Smooth muscle cell (in vitro differentiated cells): ENCODE measurements around the gene SERGEF. TPM values are rescaled to one million over a fixed set of nuclear protein-coding genes. Genes with fewer than 3 reads are reported as not detected.

ENCODE experiments used
- DNase-seq: peaks from one replicate; lab custom pipeline; 2025; ENCODE audit not compliant: unreplicated experiment; lab: John Stamatoyannopoulos, UW
- H2AFZ ChIP-seq: fragments of 200-600 bp; sonication (generic); 2 replicates; pipeline ENCODE4 v1.6.0; 2016; ENCODE audit warnings: antibody characterized with exemption, low read depth, mild to moderate bottlenecking
- H3F3A ChIP-seq: fragments of 200-600 bp; sonication (generic); 2 replicates; pipeline ENCODE4 v1.6.0; 2017; ENCODE audit warnings: antibody characterized with exemption, low read depth
- H3K27ac ChIP-seq: fragments of 200-600 bp; sonication (generic); 2 replicates; pipeline ENCODE4 v1.5.1; 2016; ENCODE audit warnings: low read depth, mild to moderate bottlenecking
- H3K27me3 ChIP-seq: fragments of 200-600 bp; sonication (generic); 2 replicates; pipeline ENCODE4 v1.6.1; 2016; ENCODE audit warnings: low read depth, mild to moderate bottlenecking
- H3K36me3 ChIP-seq: fragments of 200-600 bp; sonication (generic); 2 replicates; pipeline ENCODE4 v1.5.1; 2016; ENCODE audit warnings: low read depth
- H3K4me1 ChIP-seq: fragments of 200-600 bp; sonication (generic); 2 replicates; pipeline ENCODE4 v1.5.1; 2016; ENCODE audit warnings: low read depth
- H3K4me2 ChIP-seq: fragments of 200-600 bp; sonication (generic); 2 replicates; pipeline ENCODE4 v1.6.0; 2016; ENCODE audit warnings: mild to moderate bottlenecking
- H3K4me3 ChIP-seq: fragments of 200-600 bp; sonication (generic); 2 replicates; pipeline ENCODE4 v1.5.1; 2016; ENCODE audit warnings: mild to moderate bottlenecking
- H3K79me2 ChIP-seq: fragments of 200-600 bp; sonication (generic); 2 replicates; pipeline ENCODE4 v1.6.0; 2016; ENCODE audit warnings: low read depth, mild to moderate bottlenecking
- H3K9ac ChIP-seq: fragments of 200-600 bp; sonication (generic); 2 replicates; pipeline ENCODE4 v1.6.0; 2016; ENCODE audit warnings: low read depth
- H3K9me3 ChIP-seq: fragments of 200-600 bp; sonication (generic); replicated peaks from 2 replicates; pipeline ENCODE4 v1.5.1; 2016; ENCODE audit warnings: low read depth
- H4K20me1 ChIP-seq: fragments of 200-600 bp; sonication (generic); 2 replicates; pipeline ENCODE4 v1.6.0; 2016; ENCODE audit warnings: low read depth
- CTCF ChIP-seq: fragments of 200-600 bp; sonication (generic); IDR thresholded peaks from 2 replicates; pipeline ENCODE4 v1.5.1; 2017; ENCODE audit warnings: borderline replicate concordance, mild to moderate bottlenecking, antibody characterized with exemption; ENCODE audit not compliant: insufficient read depth, poor library complexity, severe bottlenecking
- WGBS: methylation state at CpG from one replicate; pipeline ENCODE4 v1.1.7; 2016; ENCODE audit warnings: low lambda C conversion rate; 5-methylcytosine and 5-hydroxymethylcytosine counted together
- polyA plus RNA-seq: library from polyadenylated mRNA; unstranded; fragments of >200 nt; fragmentation: Nextera tagmentation; extraction: Ambion mirVana; gene quantifications from 2 replicates; pipeline ENCODE4 v1.2.1, GENCODE V29; 2016
- total RNA-seq: library from RNA; depleted of rRNA; stranded (reverse); fragments of >200 nt; gene quantifications from 2 replicates; pipeline ENCODE4 v1.2.3, GENCODE V29; 2014

SERGEF gene
- total and polyA plus RNA-seq, 2 experiments from 2014 or later, result 4.9 to 7.4 TPM

DNA sequence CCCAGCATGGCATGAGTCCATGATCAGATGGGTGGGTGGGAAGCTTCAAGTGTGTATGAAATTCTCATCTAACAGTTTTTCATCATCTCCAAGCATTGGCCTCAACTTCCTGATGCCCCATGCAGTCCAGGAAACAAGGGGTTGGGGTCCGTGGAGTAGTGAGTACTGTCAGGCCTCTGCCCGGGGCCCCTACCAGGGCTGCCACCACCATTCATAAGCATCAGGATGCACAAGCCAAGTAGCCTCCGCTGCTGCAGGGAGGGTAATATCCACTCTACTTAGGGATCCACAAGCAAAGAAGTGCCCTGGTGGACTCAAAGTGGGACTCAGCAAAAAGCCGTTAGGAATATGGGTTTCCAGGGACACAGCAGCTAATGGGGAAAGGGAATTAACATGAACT lies 229.0 kb downstream of the SERGEF start:
- no peaks in the 10 kb centered on the region for H3K36me3 ChIP-seq
- 97% methylated on average over 4 of the region's 4 CpGs for WGBS
- H2AFZ ChIP-seq, result no peak overlapping the region
- peaks cover 3% of the 10 kb centered on the region for H3K4me1 ChIP-seq
- H3K4me3 ChIP-seq, result no peak overlapping the region
- no peaks in the 10 kb centered on the region for H3K79me2 ChIP-seq
- H3K4me2 ChIP-seq, result no peak overlapping the region
- no peak for TF ChIP-seq CTCF
- no peak overlapping the region for H3K27ac ChIP-seq
- H3K27me3 ChIP-seq, result no peaks in the 10 kb centered on the region
- no peak for DNase-seq
- H4K20me1 ChIP-seq, result no peaks in the 10 kb centered on the region
- no peaks in the 10 kb centered on the region for H3F3A ChIP-seq
- H3K9me3 ChIP-seq, result no peaks in the 10 kb centered on the region
- no peak overlapping the region for H3K9ac ChIP-seq

GRCh38 chr11:17782603-17783337 lies 230.1 kb downstream of the SERGEF start:
- H3K79me2 ChIP-seq, result no peaks in the 10 kb centered on the region
- no peak overlapping the region for H3K27ac ChIP-seq
- H3K27me3 ChIP-seq, result no peaks in the 10 kb centered on the region
- H3K4me1 ChIP-seq, result peaks cover 3% of the 10 kb centered on the region
- no peaks in the 10 kb centered on the region for H3F3A ChIP-seq
- H2AFZ ChIP-seq, result no peak overlapping the region
- H3K4me3 ChIP-seq, result no peak overlapping the region
- no peaks in the 10 kb centered on the region for H3K36me3 ChIP-seq
- no peak overlapping the region for H3K4me2 ChIP-seq
- no peaks in the 10 kb centered on the region for H4K20me1 ChIP-seq
- no peak overlapping the region for H3K9ac ChIP-seq
- 86% methylated on average over 4 of the region's 4 CpGs for WGBS
- no peaks in the 10 kb centered on the region for H3K9me3 ChIP-seq
- TF ChIP-seq CTCF, result no peak
- DNase-seq, result no peak

GRCh38 chr11:17782145-17782544 lies 230.7 kb downstream of the SERGEF start:
- Histone ChIP-seq H2AFZ (no peak overlapping the region), H3K36me3 (no peaks in the 10 kb centered on the region), H3K4me2 (no peak overlapping the region), H3F3A (no peaks in the 10 kb centered on the region), H3K27ac (no peak overlapping the region), H3K9me3 (no peaks in the 10 kb centered on the region), H3K79me2 (no peaks in the 10 kb centered on the region), H3K9ac (no peak overlapping the region), H3K4me1 (peaks cover 3% of the 10 kb centered on the region), H4K20me1 (no peaks in the 10 kb centered on the region), H3K27me3 (no peaks in the 10 kb centered on the region), H3K4me3 (no peak overlapping the region)
- no peak for DNase-seq
- WGBS, result 94% methylated on average over 12 of the region's 12 CpGs
- TF ChIP-seq CTCF, result no peak

DNA sequence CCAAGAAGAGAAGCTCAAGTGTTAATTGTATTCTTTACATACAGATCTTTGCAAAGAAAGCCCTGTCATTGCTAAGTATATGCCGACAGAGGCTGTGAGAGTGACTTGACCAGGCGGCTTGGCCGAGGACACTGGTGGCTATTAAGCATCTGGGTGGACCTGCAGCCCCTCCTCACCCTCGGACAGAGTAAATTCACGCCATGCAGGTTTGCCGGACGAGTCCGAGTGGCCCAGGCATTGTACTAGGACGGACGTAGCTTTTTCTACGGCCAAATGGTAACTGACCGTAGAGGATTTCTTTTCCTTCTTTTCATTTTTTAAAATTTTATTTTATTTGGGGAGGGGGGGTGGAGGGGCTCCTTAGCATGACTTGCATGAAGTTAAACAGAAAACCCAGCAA lies 231.2 kb downstream of the SERGEF start:
- H3K27ac ChIP-seq, result no peak overlapping the region
- 95% methylated on average over 12 of the region's 12 CpGs for WGBS

More for the DNA sequence above, 231.2 kb downstream of the SERGEF start:
- no peak for DNase-seq
- Histone ChIP-seq H3K79me2 (no peaks in the 10 kb centered on the region), H4K20me1 (no peaks in the 10 kb centered on the region), H3K36me3 (no peaks in the 10 kb centered on the region), H2AFZ (no peak overlapping the region), H3K4me1 (peaks cover 2% of the 10 kb centered on the region), H3K9me3 (no peaks in the 10 kb centered on the region), H3K27me3 (no peaks in the 10 kb centered on the region), H3K4me2 (no peak overlapping the region), H3F3A (no peaks in the 10 kb centered on the region), H3K4me3 (no peak overlapping the region), H3K9ac (no peak overlapping the region)
- no peak for TF ChIP-seq CTCF
